Activated CD8-positive, alpha-beta memory T cell treated with anti-CD3 and anti-CD28 coated beads for 36 hours (primary cell): ENCODE results near the gene PAQR7. TPM values are rescaled to one million over a fixed set of nuclear protein-coding genes. Genes with fewer than 3 reads are reported as not detected.

ENCODE experiments used
- CTCF ChIA-PET: fragments of 350-600 bp; sonication (Branson Sonifier 250); formaldehyde crosslinking; loops from one replicate; lab custom pipeline; 2021; ENCODE audit warnings: antibody characterized with exemption; lab: Charles Lee
- POLR2A ChIA-PET: fragments of 350-600 bp; sonication (Branson Sonifier 250); formaldehyde crosslinking; loops from one replicate; lab custom pipeline; 2021; ENCODE audit warnings: antibody characterized with exemption; lab: Charles Lee
- total RNA-seq, 2 experiments: library from RNA; stranded (reverse); gene quantifications; one replicate each; pipeline ENCODE4 v1.2.3, GENCODE V29; 2021

PAQR7 gene
- total RNA-seq, 2 experiments from 2014 or later, result 8.9 to 10.3 TPM

- ChIA-PET POLR2A (interaction anchor here (1.2 to 2.9 kb wide), 4 partner anchors 11 to 92 kb away, joined by 3 to 13 read pairs (median 4); partner anchors contain the start of genes MTFR1L, PAFAH2 and PAQR7), CTCF (interaction anchor here (0.6 to 3.5 kb wide), 6 partner anchors 10 to 402 kb away, joined by 3 to 27 read pairs (median 4); partner anchors contain the start of genes CEP85 and PAFAH2)
Measured at GRCh38 chr1:25905680-25906643, 30.5 kb upstream of the PAQR7 start, which contains the start of gene STMN1. Gene STMN1 (minus strand): TSS chr1:25906419. CDS start chr1:25904676, 1,743 bp downstream.

- CTCF ChIA-PET, result interaction anchor here (1.1 to 3.5 kb wide), 5 partner anchors 9 to 93 kb away, joined by 3 to 27 read pairs (median 4); partner anchors contain the start of gene PAFAH2
- POLR2A ChIA-PET, result interaction anchor here (1.2 to 3.6 kb wide), 4 partner anchors 10 to 92 kb away, joined by 3 to 18 read pairs (median 9); partner anchors contain the start of genes MTFR1L, PAFAH2 and PAQR7
Measured at GRCh38 chr1:25904943-25905679, 29.6 kb upstream of the PAQR7 start.

- POLR2A ChIA-PET, result interaction anchor here (2.9 to 3.6 kb wide), 2 partner anchors 9 to 94 kb away, joined by 13 to 18 read pairs; partner anchors contain the start of gene PAFAH2
Measured at GRCh38 chr1:25903986-25904385, 28.5 kb upstream of the PAQR7 start.

GRCh38 chr1:25902462-25902861, 27.0 kb upstream of the PAQR7 start:
- POLR2A ChIA-PET, result interaction anchor here (0.6 to 3.6 kb wide), 2 partner anchors 95 to 209 kb away, joined by 3 to 18 read pairs; partner anchors contain the start of gene PAFAH2
- CTCF ChIA-PET, result interaction anchor here (1.0 kb wide), 1 partner anchor 133 kb away, joined by 4 read pairs; no protein-coding TSS in a partner anchor

More at GRCh38 chr1:25903986-25904385, 28.5 kb upstream of the PAQR7 start:
- CTCF ChIA-PET, result interaction anchor here (1.4 to 3.5 kb wide), 2 partner anchors 8 to 92 kb away, joined by 3 to 27 read pairs; no protein-coding TSS in a partner anchor

GRCh38 chr1:25900219-25900618, 24.7 kb upstream of the PAQR7 start:
- ChIA-PET CTCF (interaction anchor here (1.5 kb wide), 1 partner anchor 18 kb away, joined by 3 read pairs; no protein-coding TSS in a partner anchor), POLR2A (no interaction called here)

GRCh38 chr1:25899792-25900191, 24.3 kb upstream of the PAQR7 start:
- ChIA-PET CTCF (interaction anchor here (1.5 kb wide), 1 partner anchor 18 kb away, joined by 3 read pairs; no protein-coding TSS in a partner anchor), POLR2A (no interaction called here)

- CTCF ChIA-PET, result interaction anchor here (0.7 to 1.4 kb wide), 3 partner anchors 12 to 99 kb away, joined by 3 read pairs; partner anchors contain the start of gene PAFAH2
- POLR2A ChIA-PET, result no interaction called here
Measured at GRCh38 chr1:25898223-25899015, 22.9 kb upstream of the PAQR7 start.

GRCh38 chr1:25897754-25898153, 22.2 kb upstream of the PAQR7 start:
- ChIA-PET CTCF (interaction anchor here (0.7 to 1.3 kb wide), 2 partner anchors 11 to 100 kb away, joined by 3 read pairs; partner anchors contain the start of gene PAFAH2), POLR2A (no interaction called here)

- POLR2A ChIA-PET, result interaction anchor here (1.1 to 3.1 kb wide), 4 partner anchors 9 to 102 kb away, joined by 3 to 13 read pairs (median 4); partner anchors contain the start of genes PAFAH2 and STMN1
- CTCF ChIA-PET, result interaction anchor here (0.6 to 3.5 kb wide), 14 partner anchors 9 to 1207 kb away, joined by 3 to 35 read pairs (median 6); partner anchors contain the start of genes PAFAH2, PAQR7 and STMN1
Measured at GRCh38 chr1:25896266-25896665, 20.8 kb upstream of the PAQR7 start.

- ChIA-PET CTCF (interaction anchor here (0.7 to 3.5 kb wide), 23 partner anchors 10 to 367 kb away, joined by 3 to 35 read pairs (median 5); partner anchors contain the start of genes PAFAH2, PAQR7 and STMN1), POLR2A (interaction anchor here (1.3 to 3.1 kb wide), 3 partner anchors 10 to 102 kb away, joined by 4 to 13 read pairs (median 5); partner anchors contain the start of genes PAFAH2 and STMN1)
Measured at GRCh38 chr1:25895365-25895990, 20.0 kb upstream of the PAQR7 start.

- ChIA-PET POLR2A (no interaction called here), CTCF (interaction anchor here (0.9 to 3.5 kb wide), 3 partner anchors 17 to 118 kb away, joined by 3 to 32 read pairs (median 3); no protein-coding TSS in a partner anchor)
Measured at GRCh38 chr1:25893116-25893515, 17.6 kb upstream of the PAQR7 start.

GRCh38 chr1:25891606-25892005, 16.1 kb upstream of the PAQR7 start:
- CTCF ChIA-PET, result interaction anchor here (0.7 to 1.3 kb wide), 4 partner anchors 16 to 278 kb away, joined by 3 to 7 read pairs (median 3); partner anchors contain the start of genes MTFR1L, PAFAH2, PAQR7 and ZNF593
- POLR2A ChIA-PET, result no interaction called here

- CTCF ChIA-PET, result interaction anchor here (1.1 kb wide), 1 partner anchor 107 kb away, joined by 3 read pairs; the partner anchor contains the start of gene PAFAH2
- POLR2A ChIA-PET, result no interaction called here
Measured at GRCh38 chr1:25890239-25891034, 14.9 kb upstream of the PAQR7 start.

GRCh38 chr1:25889470-25889869, 14.0 kb upstream of the PAQR7 start:
- POLR2A ChIA-PET, result no interaction called here
- CTCF ChIA-PET, result interaction anchor here (1.1 kb wide), 1 partner anchor 108 kb away, joined by 3 read pairs; the partner anchor contains the start of gene PAFAH2

GRCh38 chr1:25888426-25888987, 13.0 kb upstream of the PAQR7 start:
- POLR2A ChIA-PET, result no interaction called here
- CTCF ChIA-PET, result interaction anchor here (1.4 kb wide), 1 partner anchor 114 kb away, joined by 3 read pairs; no protein-coding TSS in a partner anchor
